ENCODE data around the gene UBE2E2. TPM values are rescaled to one million over a fixed set of nuclear protein-coding genes. Genes with fewer than 3 reads are reported as not detected.

The UBE2E2 gene
- total RNA-seq, 1 donor from 2014 or later: 55.8 TPM

- H3K27me3 Mint-ChIP-seq: no peaks in the 10 kb centered on the region
- H3K27ac Mint-ChIP-seq: no peak overlapping the region
- DNase-seq (ENCODE audit: extremely low spot score, unreplicated experiment): no peak
- no peaks in the 10 kb centered on the region for H3K36me3 Mint-ChIP-seq
- H3K9me3 Mint-ChIP-seq: no peaks in the 10 kb centered on the region
- peaks cover 5% of the 10 kb centered on the region for H3K4me1 Mint-ChIP-seq (ENCODE audit: unreplicated experiment)
- TF ChIP-seq CTCF (conservative IDR thresholded peaks at IDR 0.05): no peak
- no peak overlapping the region for H3K4me3 Mint-ChIP-seq
These were observed 330.9 kb downstream of the UBE2E2 start for GRCh38 chr3:23533996-23534395.

- no peaks in the 10 kb centered on the region for H3K36me3 Mint-ChIP-seq
- no peak for DNase-seq (ENCODE audit: extremely low spot score, unreplicated experiment)
- no peaks in the 10 kb centered on the region for H3K27me3 Mint-ChIP-seq
- peak; percentile 33 for TF ChIP-seq CTCF (conservative IDR thresholded peaks at IDR 0.05)
- H3K4me1 Mint-ChIP-seq (ENCODE audit: unreplicated experiment): peaks cover 5% of the 10 kb centered on the region
- H3K9me3 Mint-ChIP-seq: no peaks in the 10 kb centered on the region
- H3K27ac Mint-ChIP-seq: no peak overlapping the region
- no peak overlapping the region for H3K4me3 Mint-ChIP-seq
These were observed 334.0 kb downstream of the UBE2E2 start for GRCh38 chr3:23537101-23537551.

- Mint-ChIP-seq H3K9me3 (no peaks in the 10 kb centered on the region), H3K4me3 (no peak overlapping the region)
These were observed 336.1 kb downstream of the UBE2E2 start for GRCh38 chr3:23539185-23539584.

GRCh38 chr3:23540600-23540999 is 337.5 kb downstream of the UBE2E2 start:
- Mint-ChIP-seq H3K36me3 (no peaks in the 10 kb centered on the region), H3K9me3 (peaks cover 4% of the 10 kb centered on the region), H3K27ac (no peak overlapping the region), H3K4me1 (ENCODE audit: unreplicated experiment) (peaks cover 5% of the 10 kb centered on the region), H3K4me3 (no peak overlapping the region), H3K27me3 (no peaks in the 10 kb centered on the region)
- no peak for DNase-seq (ENCODE audit: extremely low spot score, unreplicated experiment)
- no peak for TF ChIP-seq CTCF (conservative IDR thresholded peaks at IDR 0.05)

More at GRCh38 chr3:23539185-23539584, 336.1 kb downstream of the UBE2E2 start:
- H3K4me1 Mint-ChIP-seq (ENCODE audit: unreplicated experiment): peaks cover 5% of the 10 kb centered on the region
- H3K27ac Mint-ChIP-seq: no peak overlapping the region
- H3K27me3 Mint-ChIP-seq: no peaks in the 10 kb centered on the region
- no peak for DNase-seq (ENCODE audit: extremely low spot score, unreplicated experiment)
- no peaks in the 10 kb centered on the region for H3K36me3 Mint-ChIP-seq
- TF ChIP-seq CTCF (conservative IDR thresholded peaks at IDR 0.05): no peak

GRCh38 chr3:23542079-23542478 is 339.0 kb downstream of the UBE2E2 start:
- Mint-ChIP-seq H3K4me1 (ENCODE audit: unreplicated experiment) (peaks cover 4% of the 10 kb centered on the region), H3K27me3 (no peaks in the 10 kb centered on the region), H3K27ac (no peak overlapping the region), H3K4me3 (no peak overlapping the region), H3K36me3 (no peaks in the 10 kb centered on the region), H3K9me3 (peaks cover 5% of the 10 kb centered on the region)
- DNase-seq (ENCODE audit: extremely low spot score, unreplicated experiment): no peak
- no peak for TF ChIP-seq CTCF (conservative IDR thresholded peaks at IDR 0.05)

GRCh38 chr3:23546181-23546580 is 343.1 kb downstream of the UBE2E2 start:
- H3K4me3 Mint-ChIP-seq: no peak overlapping the region
- H3K27ac Mint-ChIP-seq: no peak overlapping the region
- no peak for DNase-seq (ENCODE audit: extremely low spot score, unreplicated experiment)
- no peaks in the 10 kb centered on the region for H3K27me3 Mint-ChIP-seq
- H3K4me1 Mint-ChIP-seq (ENCODE audit: unreplicated experiment): peaks cover 5% of the 10 kb centered on the region
- TF ChIP-seq CTCF (conservative IDR thresholded peaks at IDR 0.05): no peak
- no peaks in the 10 kb centered on the region for H3K36me3 Mint-ChIP-seq
- peaks cover 5% of the 10 kb centered on the region for H3K9me3 Mint-ChIP-seq
